ENCODE measurements around the gene NCKIPSD.
A peak's percentile ranks its signal among the peaks of the same experiment; 100 is the strongest.

Gene NCKIPSD

GRCh38 chr3:48635222-48636021, 50.3 kb downstream of the NCKIPSD start, which contains the start of gene SLC26A6 (continued):
- TF ChIP-seq ZNF518A (tag by site-specific recombination; conservative IDR thresholded peaks at IDR 0.05; ENCODE audit: low read depth) (no peak), ZNF701 (tag by site-specific recombination; IDR thresholded peaks at IDR 0.05) (no peak), SP2 (tag by site-specific recombination; IDR thresholded peaks at IDR 0.05) (peak; percentile 93), ZNF621 (tag by site-specific recombination; IDR thresholded peaks at IDR 0.05) (no peak), ZNF132 (tag by site-specific recombination; IDR thresholded peaks at IDR 0.05; ENCODE audit: borderline replicate concordance) (no peak), ZNF416 (tag by site-specific recombination; IDR thresholded peaks at IDR 0.05) (no peak), GLI4 (tag by site-specific recombination; IDR thresholded peaks at IDR 0.05) (no peak), ZFP37 (tag by site-specific recombination; IDR thresholded peaks at IDR 0.05) (no peak), ZNF596 (tag by site-specific recombination; IDR thresholded peaks at IDR 0.05) (no peak), ZNF114 (tag by site-specific recombination; IDR thresholded peaks at IDR 0.05) (no peak), TSHZ1 (tag by site-specific recombination; IDR thresholded peaks at IDR 0.05; ENCODE audit: borderline replicate concordance) (no peak), TCF7L2 (IDR thresholded peaks at IDR 0.05; ENCODE audit: borderline replicate concordance, low read depth, low read length) (no peak)

GRCh38 chr3:48634661-48635221, 51.0 kb downstream of the NCKIPSD start:
- ChIA-PET POLR2A (interaction anchor here (0.9 to 2.5 kb wide), 11 partner anchors 11 to 78 kb away, joined by 3 to 13 read pairs (median 4); partner anchors contain the start of genes CELSR3, PFKFB4, TMEM89 and UQCRC1), CTCF (interaction anchor here (0.5 to 2.7 kb wide), 14 partner anchors 10 to 915 kb away, joined by 3 to 14 read pairs (median 4); partner anchors contain the start of gene CELSR3)
- TF ChIP-seq ZNF155 (tag by site-specific recombination; IDR thresholded peaks at IDR 0.05), result no peak
- TF ChIP-seq ZBTB10 (tag by site-specific recombination; IDR thresholded peaks at IDR 0.05), result peak; percentile 30; the same call in 1 of the 2 replicates
- Histone ChIP-seq H3K4me1 (ENCODE audit: control insufficient read depth, insufficient read depth, low read length) (no peaks in the 10 kb centered on the region), H3K36me3 (ENCODE audit: control insufficient read depth in 2 of 2, insufficient read depth in 1 of 2, low read length in 2 of 2) (peaks cover 0 to 42% of the 10 kb centered on the region in 2 experiments; a peak in 1 of 3 replicates), H3K9me3 (ENCODE audit: control insufficient read depth, insufficient read depth, low read depth, low read length) (no peaks in the 10 kb centered on the region), H3K4me3 (ENCODE audit: low read depth, low read length) (peak overlapping the region; percentile 75), H3K27ac (ENCODE audit: extremely low read depth, low read depth, low read length) (peak overlapping the region; percentile 55; the same call in 1 of the 2 replicates)

Data from HEK293 (cell line).